Measurements from ENCODE around the gene PDPK1. TPM values are rescaled to one million over a fixed set of nuclear protein-coding genes. Genes with fewer than 3 reads are reported as not detected.

Gene PDPK1
- total and polyA plus RNA-seq, 4 donors: 12.1 to 28.1 (median 18.2) TPM

GRCh38 chr16:2592786-2593185 is 55.0 kb downstream of the PDPK1 start (continued):
- TF ChIP-seq CTCF (IDR thresholded peaks at IDR 0.05; ENCODE audit: low read depth, low read length, missing input control) (no peak), HNF4A (conservative IDR thresholded peaks at IDR 0.05) (no peak), NR2F2 (IDR thresholded peaks at IDR 0.05) (no peak), HNF4G (IDR thresholded peaks at IDR 0.05) (no peak), YY1 (IDR thresholded peaks at IDR 0.05) (no peak), MAX (IDR thresholded peaks at IDR 0.05) (no peak), RAD21 (IDR thresholded peaks at IDR 0.05) (no peak)

GRCh38 chr16:2595393-2596205 is 57.8 kb downstream of the PDPK1 start:
- WGBS: 95% methylated on average over 27 of the region's 27 CpGs
- Histone ChIP-seq H3K27me3 (ENCODE audit: control insufficient read depth in 4 of 4, insufficient read depth in 4 of 4, low read length in 3 of 4) (no peaks in the 10 kb centered on the region), H3K36me3 (ENCODE audit: control insufficient read depth in 4 of 4, insufficient read depth in 3 of 4, low read depth in 1 of 4, low read length in 3 of 4) (peaks cover 24 to 46% (median 30%) of the 10 kb centered on the region in 4 donors), H3K27ac (ENCODE audit: low read depth in 1 of 2, low read length in 2 of 2) (no peak overlapping the region), H3K9me3 (ENCODE audit: control insufficient read depth in 4 of 4, low read length in 3 of 4) (no peaks in the 10 kb centered on the region), H3K4me3 (ENCODE audit: low read depth in 1 of 3, low read length in 3 of 3) (no peak overlapping the region), H3K9ac (ENCODE audit: low read depth in 1 of 2, low read length in 2 of 2) (no peak overlapping the region), H3K4me1 (ENCODE audit: control insufficient read depth in 4 of 4, insufficient read depth in 4 of 4, low read length in 3 of 4) (no peaks in the 10 kb centered on the region)
- TF ChIP-seq GABPA (IDR thresholded peaks at IDR 0.05 in 1 of 2, conservative IDR thresholded peaks at IDR 0.05 in 1 of 2) (no peak), JUND (IDR thresholded peaks at IDR 0.05) (no peak), HNF4G (IDR thresholded peaks at IDR 0.05) (no peak), MAX (IDR thresholded peaks at IDR 0.05) (no peak), TAF1 (conservative IDR thresholded peaks at IDR 0.05) (no peak), RXRA (IDR thresholded peaks at IDR 0.05) (no peak), CTCF (IDR thresholded peaks at IDR 0.05; ENCODE audit: low read depth, low read length, missing input control) (no peak), SP1 (IDR thresholded peaks at IDR 0.05) (no peak), REST (IDR thresholded peaks at IDR 0.05) (no peak), FOXA2 (IDR thresholded peaks at IDR 0.05) (no peak), HNF4A (conservative IDR thresholded peaks at IDR 0.05) (no peak), EGR1 (IDR thresholded peaks at IDR 0.05; ENCODE audit: low read depth in 2 of 2) (no peak), FOXA1 (IDR thresholded peaks at IDR 0.05) (no peak), ZBTB33 (IDR thresholded peaks at IDR 0.05) (no peak)
- no peak for DNase-seq (ENCODE audit: low spot score)
